Globus pallidus (tissue), 1 donor: Measurements from ENCODE around the gene EXOC3.
A peak's percentile ranks its signal among the peaks of the same experiment; 100 is the strongest.

Experiments used
- DNase-seq: peaks from one replicate; pipeline ENCODE4 v3.0.0-alpha.2; 2015; ENCODE audit warnings: low spot score

EXOC3 gene

DNA sequence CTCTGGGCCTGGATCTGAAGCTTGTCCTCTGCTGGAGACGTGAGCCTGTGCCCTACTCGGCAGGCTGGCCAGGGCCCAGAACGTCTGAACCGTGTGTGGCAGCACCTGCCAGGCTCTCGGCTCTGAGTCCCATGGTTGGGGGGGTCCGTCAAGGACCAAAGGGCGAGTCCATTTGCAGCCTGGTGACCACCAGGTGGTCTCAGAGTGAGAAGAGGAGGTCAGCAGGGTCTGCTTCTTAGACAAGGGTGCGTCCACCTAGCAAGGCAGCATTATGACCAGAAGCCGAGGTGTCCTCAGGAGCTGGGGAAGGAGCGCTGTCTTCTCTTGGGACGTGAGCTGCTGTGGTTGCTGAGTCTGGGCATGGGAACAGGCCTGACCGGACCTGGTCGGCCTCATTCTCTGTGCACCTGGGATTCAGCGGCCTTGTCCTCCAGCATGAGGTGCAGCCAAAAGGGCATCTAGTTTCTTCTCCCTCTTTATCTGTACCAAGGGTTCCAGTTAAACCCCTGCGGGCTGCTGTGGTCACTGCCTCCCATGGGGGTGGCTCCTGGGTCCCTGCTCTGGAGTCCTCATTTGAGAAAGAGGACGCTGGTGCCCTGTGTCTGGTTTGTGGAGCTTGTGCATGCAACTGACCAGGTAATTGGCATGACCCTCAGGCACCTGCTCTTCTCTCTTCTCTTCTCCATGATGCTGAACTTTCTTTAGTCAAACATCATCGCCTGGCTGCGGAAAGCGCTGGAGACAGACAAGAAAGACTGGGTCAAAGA lies 14.4 kb downstream of the EXOC3 start:
- DNase-seq: no peak

DNA sequence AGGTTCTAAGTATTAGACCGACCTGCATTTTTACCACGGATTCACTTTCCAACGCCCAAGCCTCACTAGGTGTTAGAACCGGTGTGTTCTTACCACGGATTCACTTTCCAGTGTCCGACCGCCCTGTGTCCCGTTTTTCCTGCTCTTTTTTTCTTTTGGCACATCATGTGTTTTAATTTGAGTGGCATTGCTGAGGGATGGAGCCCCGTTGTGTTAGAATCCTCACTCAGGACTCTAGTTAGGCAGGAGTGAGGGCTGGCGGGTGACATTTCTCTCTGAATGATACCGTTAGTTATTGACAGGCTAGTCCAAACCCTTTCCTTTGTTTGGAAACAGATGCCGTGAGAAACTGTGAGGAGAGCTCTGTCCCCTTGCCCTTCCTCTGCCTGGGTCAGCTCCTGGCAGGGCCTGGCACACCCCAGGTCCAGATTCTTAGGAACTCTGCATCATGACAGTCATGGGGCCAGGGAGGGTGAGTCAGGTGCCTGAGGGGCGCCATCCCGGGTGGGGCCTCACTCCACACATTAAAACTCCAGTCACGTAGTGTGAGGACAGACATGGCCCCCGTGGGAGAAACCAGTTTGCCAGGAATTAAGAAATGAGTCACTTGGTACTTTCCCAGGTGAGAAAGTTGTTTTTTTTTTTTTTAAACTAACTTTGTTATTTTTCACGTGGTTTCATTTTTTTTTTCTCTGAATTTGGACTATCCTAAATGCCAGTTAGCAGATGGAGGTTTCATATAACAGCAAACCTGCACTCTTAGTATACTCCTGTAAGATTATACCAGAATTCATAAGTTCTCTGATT lies 15.8 kb downstream of the EXOC3 start:
- DNase-seq: no peak

DNA sequence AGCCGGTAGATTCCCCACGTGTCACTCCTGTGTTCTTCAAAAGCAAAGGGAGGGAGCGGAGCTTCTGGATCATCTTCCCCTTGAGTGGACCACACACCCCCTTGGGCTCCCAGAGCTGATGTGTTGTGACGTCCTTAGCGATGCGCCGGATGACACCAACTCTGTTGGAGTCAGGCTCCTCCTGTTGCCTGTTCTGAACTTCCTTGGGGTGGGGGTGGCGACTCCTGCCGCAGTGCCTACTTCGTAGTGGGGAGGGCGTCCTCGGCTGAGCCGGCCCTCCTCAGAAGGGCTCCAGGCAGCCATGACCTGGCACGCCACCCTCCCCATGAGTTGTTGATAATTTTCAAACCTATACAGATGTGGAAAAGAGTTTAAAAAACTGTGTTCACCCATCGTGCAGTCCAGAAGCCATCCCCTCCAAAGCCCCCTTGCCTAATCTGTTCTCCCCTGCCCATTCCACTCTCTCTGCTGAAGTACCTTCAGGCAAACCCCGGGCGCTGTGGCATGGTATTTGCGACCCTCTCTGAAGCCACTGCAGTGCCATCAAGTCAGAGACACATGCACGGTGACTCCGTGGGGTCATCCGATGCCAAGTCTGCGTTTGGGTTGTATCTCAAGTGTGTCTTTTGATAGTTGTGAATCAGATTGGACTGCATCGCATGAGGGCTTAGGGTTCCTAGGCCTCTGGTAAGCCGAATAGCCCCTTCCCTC lies 16.7 kb downstream of the EXOC3 start:
- no peak for DNase-seq

DNA sequence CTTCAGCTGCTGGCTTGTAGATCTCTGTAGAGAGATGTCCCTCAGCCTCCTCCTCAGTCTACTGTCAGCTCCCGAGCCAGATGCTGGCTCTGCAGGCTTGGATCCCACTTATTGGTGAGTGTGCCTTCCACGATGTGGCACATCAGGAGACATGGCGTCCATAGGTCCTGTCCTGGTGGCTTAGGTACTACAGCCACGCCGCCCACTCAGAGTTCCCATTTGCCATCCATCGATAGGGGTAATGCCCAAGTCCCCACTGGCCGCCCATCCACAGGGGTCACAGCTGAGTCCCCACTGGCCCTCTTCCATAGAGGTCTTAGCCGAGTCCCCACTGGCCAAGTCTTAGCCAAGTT lies 17.3 kb downstream of the EXOC3 start:
- DNase-seq: no peak

DNA sequence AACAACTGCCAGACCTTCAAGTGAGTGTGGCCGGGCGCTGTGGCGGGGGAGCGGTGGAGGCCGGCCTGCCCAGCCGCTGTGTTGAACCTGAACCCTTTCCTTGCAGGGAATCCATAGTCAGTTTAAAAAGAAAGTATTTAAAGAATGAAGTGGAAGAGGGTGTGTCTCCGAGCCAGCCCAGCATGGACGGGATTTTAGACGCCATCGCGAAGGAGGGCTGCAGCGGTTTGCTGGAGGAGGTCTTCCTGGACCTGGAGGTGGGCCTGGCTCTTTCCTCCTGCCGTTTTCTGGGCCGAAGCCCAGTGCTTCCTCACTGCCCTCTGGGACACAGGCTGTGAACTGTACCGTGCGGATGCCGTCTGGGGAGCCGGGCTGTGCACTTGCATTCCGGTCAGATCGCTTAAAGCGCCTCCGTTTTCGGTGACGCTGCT lies 19.1 kb downstream of the EXOC3 start:
- no peak for DNase-seq

DNA sequence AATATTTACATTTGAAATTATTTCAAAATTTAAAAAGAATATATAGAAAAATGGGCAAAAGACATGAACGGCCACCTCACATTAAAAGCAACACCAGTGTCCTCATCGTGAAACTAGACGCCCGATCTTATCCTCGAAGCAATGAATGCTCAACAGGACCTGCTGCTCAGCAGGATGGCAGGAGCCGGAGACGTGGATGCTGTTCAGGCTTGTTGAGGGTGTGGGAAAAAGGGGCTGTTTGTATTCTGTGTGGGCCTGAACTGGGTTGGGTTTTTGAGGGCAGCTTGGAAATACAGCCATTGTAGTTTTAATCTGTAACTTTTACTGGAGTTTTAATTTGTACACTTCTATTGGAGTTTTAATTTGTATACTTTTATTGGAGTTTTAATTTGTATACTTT lies 20.3 kb downstream of the EXOC3 start:
- DNase-seq: no peak

DNA sequence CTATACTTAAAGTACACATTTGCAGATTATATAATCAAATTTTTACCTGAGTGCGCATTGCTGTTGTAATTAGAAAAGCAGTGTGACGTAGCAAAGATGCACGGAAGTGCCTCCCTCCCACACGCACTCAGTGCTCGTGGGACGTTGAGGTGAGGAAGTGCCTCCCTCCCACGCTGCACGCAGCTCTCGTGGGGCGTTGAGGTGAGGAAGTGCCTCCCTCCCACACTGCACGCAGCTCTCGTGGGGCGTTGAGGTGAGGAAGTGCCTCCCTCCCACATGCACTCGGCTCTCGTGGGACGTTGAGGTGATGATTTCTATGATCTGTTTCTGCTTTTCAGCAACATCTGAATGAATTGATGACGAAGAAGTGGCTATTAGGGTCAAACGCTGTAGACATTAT lies 21.0 kb downstream of the EXOC3 start:
- no peak for DNase-seq

DNA sequence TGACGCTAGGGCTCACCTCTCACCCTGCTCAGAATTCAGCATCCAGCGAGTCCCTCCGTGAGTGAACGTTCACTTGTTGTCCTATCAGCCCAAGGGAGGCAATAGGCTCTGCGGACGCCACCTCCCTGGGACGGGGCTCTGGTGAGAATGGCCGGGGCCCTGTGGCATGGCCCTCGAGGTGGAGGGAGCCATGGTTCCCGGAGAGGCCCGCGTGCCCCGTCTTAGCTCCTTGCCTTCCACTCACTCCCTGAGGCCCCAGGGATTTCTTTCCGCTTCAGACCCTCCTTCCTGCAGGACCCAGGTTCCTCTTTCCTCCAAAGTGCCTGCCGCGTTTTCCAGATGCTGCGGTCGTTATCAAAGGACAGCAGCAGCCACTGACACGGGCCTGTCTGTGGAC lies 21.5 kb downstream of the EXOC3 start:
- DNase-seq: no peak

DNA sequence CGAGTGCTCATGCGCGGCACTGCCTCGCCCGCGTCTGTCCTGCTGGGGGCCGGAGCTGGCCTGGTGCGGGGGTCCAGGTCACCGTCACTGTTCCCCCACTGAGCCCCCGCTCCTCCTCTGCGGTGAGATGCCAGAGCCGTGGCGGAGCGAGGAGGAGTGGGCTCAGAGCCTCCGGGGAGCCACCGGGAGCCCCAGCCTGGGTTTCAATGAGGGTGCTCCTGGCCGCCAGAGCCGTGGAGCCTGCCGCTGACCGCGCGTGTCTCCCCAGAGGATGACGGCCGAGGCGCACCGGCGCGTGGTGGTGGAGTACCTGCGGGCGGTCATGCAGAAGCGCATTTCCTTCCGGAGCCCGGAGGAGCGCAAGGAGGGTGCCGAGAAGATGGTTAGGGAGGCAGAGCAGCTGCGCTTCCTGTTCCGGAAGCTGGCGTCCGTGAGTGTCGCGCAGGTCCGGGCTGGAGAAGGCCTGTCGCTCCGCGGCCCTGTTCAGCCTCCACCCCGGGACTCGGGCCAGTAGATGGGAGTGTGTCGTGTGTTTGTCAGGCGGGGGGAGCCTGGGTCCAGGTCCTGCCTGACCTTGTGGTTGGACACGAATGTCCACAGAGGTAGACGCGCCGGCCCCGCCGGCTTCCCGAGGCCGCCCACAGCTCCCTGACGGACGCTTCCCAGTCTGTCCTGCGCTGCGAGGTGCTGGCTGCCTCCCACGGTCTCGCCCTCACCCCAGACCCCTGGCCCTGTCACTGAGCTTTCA lies 22.0 kb downstream of the EXOC3 start:
- DNase-seq: no peak

DNA sequence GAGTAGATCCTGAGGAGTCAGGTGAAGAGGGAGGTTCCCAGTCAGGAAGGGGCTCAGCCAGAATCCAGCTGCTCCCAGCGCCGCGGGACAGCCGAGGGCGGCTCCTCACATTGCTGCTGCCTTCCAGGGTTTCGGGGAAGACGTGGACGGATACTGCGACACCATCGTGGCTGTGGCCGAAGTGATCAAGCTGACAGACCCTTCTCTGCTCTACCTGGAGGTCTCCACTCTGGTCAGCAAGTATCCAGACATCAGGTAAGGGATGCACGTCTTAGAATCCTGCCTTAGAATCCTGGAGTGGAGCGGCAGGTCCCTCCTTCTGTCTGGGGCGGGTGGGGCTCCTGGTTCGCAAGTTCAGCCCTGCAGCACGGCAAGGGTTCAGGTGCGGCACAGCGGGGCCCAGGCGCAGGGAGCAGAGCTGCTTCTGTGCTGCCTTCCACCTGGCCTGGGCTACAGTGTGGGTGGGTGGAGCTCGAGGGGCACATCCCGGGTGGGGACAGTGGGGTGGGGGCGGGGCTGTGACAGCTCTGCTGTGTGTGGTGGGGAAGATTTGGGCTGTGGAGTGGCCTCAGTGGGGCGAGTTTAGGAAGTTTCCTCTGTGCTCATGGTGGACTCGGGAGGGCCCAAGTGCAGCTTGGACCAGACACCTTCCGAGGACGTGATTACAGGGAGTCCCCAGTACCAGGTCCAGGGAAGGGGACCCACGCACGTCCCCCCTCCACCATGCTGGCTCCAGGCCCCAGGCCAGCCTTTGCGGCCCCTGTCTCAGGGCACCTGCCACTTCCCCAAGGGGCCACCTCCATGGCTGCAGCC lies 22.8 kb downstream of the EXOC3 start:
- no peak for DNase-seq

DNA sequence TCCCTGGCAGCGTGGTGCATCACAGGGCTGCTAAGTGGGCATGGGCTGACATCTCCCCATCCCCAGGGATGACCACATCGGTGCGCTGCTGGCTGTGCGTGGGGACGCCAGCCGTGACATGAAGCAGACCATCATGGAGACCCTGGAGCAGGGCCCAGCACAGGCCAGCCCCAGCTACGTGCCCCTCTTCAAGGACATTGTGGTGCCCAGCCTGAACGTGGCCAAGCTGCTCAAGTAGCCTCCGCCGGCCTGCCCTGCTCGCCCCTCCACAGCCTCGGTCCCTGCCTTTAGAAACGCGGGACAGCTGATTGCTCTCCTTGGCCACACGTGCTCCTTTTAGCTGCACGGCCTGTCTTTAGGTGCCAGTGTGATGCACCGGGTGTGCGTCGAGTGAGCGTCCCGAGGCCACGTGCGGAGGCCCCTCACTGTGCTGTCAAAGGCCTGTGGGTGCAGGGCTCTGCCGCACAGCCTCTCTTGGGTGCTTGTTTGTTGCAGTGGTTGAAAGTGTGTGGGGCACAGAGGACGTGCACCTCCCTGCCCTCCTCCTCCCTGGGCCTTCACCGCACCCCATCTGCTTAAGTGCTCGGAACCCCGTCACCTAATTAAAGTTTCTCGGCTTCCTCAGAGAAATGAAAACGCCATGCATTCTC lies 23.8 kb downstream of the EXOC3 start:
- no peak for DNase-seq

DNA sequence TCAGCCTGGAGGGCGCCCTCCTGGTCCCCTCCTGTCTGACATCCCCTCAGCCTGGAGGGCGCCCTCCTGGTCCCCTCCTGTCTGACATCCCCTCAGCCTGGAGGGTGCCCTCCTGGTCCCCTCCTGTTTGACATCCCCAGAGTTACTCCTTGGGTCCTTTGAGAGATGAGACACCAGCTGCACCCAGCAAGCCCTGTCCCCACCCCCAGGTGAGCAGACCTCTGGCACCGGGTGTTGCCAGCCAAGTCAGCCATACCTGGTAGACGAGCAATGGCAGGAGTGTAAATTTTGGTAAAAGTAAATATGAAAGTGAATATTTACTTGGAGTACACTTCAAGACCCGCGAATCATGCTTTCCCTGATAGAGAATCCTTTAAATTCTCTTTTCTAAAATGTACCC lies 25.4 kb downstream of the EXOC3 start:
- DNase-seq: no peak

DNA sequence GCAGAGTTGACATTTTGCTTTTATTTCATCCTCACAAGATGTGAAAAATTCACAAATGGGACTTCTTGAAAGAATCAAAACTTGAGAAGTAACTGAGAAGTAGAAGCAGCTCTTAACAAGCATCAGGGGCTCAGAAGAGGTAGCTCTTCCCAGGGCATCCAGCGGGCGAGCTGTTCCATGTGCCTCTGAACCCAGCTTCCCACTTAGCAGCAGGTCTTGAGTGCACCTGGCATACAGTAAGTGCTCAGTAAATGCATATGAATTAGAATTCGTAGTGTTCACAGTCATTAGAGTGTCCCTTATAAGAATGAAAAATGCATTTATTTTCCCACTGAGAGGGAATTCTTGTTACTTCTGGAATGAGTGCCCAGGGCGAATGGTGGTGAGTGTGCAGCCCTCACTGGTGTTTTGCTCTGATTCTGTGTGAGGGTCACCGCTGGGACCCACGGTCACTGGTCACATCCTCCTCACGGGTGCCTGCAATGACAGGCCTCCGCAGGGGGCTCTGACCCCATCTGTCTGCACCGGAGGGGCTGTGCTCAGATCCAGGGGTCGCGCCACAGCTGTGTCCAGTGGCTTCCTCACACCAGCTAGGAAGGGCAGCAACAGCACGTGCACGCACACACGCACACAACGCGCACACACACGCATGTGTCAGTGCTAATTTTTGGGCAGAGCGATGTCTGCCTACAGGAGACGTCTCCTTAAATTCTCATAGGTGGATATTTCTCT lies 26.9 kb downstream of the EXOC3 start:
- DNase-seq: no peak

DNA sequence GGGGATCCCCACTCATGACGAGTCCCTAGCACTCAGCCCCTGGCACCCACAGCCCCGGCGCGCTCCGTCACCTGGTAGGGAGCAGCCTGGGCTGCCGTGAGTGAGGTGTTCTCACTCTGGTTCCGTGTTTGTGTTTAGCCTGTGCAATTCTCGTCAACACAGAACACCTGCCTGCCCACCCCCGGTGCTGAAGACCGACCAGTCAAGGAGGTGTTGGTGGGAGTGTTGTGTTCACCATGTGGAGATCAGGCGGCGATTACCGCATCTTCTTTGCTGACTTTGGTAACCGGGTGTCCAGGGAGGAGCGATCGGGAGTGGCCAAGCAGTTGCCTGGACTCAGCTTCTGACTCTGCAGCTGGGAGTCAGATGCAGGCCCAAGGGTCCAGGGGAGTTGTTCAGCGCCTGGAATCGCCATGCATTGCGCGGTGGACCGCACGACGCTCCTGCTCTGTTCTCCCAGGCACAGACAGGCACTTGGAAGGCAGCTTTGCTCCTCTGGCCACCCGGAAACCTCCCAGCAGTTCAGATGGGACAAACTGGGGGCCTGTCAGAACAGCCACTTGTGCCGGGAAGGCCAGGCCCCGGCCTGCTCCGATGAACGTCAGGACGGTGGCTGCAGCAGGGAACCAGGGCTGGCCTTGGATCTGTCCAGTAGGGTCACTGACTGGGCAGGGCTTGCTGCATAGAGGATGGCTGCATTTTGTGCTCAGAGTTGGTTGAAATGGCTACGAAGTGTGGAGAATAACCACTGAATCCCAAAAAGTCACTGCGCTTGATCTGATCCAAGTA lies 28.2 kb downstream of the EXOC3 start:
- no peak for DNase-seq

DNA sequence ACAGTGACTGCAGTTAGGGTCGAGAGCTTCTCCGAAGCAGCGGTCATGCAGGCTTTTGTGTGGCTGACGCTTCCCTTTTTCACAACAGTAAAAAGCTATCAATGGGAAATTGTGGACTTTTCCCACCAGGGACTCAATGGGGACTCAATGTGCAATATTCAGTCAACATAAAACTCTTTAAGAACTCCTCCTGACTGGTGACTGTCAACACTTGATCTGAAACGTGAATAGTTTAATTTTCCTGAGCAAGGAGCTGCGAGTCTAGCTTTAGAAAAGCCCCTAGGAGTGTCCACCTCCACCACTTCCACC lies 28.7 kb downstream of the EXOC3 start:
- peak; percentile 7 for DNase-seq

DNA sequence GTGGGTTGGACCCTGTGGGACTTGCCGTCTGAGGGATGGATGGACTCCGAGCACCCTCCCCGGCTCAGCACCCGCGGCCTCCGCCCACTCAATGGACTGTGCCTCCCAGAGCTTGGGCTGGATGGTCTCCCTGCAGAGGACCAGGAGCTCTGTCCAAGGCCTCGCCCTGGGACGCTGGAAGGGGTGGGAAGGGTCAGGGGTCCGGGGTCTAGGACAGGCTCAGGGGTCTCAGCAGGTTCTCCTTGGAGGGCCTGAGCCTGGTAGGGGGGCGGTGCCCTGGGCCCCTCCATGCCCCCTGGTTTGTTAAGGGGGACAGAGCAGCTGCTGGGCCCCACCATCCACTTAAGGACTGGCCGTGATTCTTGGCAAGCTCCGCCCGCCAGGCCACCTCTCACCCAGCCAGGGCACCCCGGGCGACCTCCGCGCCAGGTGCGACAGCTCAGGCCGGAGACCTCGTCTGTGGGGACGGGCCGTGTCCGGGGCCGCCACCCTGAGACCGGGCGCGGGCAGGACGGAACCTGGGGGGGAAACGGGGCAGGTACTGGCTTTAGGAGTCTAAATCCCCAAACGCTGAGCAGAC lies 29.2 kb downstream of the EXOC3 start:
- DNase-seq: peak; percentile 20

DNA sequence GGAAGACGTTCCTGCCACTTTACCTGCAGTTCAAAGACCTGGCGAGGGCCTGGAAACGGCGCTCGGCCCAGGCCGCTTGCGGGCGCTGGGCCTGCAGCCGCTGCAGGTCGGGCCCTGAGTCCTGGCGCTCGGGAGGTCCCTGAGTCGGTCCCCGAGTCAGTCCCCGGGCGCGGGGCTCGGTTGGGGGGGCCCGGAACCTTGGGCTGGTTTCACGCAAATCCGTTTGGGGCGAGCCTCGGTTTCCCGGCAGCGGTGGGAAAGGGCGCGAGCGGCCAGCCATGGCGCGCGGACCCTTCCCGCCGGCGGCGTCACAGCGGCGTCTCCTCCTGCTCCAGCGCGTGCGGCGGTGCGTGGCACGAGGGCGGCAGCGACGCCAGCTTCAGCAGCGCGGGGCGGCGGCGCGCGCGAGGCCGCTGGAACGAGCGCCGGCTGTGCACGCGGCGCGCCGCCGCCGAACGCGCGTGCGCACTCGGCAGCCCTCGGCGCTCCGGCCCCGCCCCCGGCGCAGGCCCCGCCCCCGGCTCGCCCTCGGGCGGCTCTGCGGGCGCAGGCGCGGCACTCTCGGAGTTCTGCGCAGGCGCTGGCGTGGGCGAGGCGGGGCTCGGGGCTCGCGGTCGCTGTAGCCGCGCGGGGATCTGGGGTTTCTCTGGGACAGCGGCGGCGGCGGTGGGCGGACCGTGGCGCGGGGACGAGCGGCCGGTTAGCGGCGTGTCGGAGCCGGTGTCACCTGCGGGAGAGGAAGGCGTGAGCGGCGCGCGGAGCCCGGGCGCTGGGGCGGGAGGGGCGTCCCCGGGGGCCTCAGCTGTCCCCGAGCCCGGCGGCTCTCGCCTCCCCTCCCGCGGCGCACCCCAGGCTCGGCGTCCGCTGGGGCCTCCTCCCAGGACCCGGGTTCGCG lies 29.9 kb downstream of the EXOC3 start:
- DNase-seq: peak; percentile 83

DNA sequence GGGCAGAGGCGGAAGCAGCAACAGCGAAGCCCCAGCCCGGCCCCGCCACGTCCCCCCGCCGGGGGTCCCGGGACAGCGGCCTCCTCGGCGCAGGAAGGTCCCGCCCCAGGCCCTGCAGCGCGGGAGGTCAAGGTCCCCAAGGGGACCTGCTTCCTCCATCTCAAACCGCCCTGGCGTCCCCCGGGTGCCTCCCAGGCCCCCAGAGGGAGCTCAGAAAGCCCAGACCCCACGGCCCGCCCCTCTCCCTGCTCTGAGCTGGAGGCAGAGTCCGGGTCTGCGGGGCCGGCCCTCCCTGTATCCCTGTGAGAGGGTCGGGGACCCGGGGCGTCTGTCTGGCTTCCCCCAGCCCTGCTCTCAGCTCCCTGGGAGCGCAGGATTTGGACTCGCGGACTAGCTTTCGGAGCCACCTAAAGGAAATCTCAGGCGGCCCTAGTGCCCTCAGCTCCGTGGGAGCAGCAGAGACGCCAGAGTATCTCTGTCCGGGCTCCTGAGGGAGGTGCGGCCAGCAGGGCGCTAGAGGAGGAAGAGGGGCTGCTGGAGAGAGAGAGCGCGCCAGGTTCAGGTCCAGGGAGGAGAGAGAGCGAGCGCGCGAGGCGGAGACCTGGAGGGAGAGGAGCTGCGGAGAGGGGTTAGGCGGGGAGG lies 30.7 kb downstream of the EXOC3 start:
- DNase-seq: peak; percentile 9
